C4-2B (cell line): ENCODE measurements around the gene KAZN.

Experiments
- CTCF ChIP-seq: fragments of 450-650 bp; conservative IDR thresholded peaks from 2 replicates; pipeline ENCODE4 v1.5.1; 2017; ENCODE audit warnings: mild to moderate bottlenecking
- ZFX ChIP-seq: fragments of 450-650 bp; IDR thresholded peaks from 2 replicates; pipeline ENCODE4 v1.6.1; 2017

DNA sequence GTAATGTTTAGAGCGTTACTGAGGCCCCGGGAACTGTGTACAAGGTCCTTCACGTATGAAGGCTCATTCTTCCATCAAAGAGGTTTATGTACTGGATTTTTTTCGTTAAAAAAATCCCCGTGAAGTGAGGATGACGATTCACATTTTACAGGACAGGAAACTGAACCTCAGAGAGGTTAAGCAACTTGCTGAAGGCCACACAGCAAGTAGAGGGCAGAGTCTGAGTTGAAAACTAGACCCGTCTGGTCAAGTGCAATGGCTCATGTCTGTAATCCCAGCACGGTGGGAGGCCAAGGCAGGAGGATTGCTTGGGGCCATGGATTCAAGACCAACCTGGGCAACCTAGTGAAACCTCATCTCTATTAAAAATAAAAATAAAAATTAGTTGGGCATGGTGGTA lies 140.2 kb downstream of the KAZN start:
- TF ChIP-seq CTCF, result no peak
- no peak for TF ChIP-seq ZFX
